Measurements from ENCODE around the gene SLC15A1.
A peak's percentile ranks its signal among the peaks of the same experiment; 100 is the strongest.

SLC15A1 gene

DNA sequence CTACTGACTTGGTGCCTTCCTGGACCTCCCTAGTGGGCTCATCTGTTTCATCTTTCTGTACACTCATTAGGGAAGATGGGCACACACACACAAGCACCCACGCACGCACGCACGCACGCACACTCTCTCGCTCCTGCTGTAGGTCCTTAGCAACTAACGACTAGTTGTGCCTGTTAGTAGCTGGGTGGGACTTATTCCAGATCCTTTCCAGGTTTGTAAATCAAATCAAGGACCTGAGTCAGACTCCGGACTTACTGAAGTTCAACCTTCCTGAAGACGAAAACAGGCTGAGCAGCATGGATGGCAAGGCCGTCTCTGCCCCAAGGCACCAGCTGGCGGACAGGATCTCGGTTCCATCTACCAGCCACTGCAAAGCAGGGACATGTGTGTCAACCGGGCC lies 76.2 kb downstream of the SLC15A1 start:
- TF ChIP-seq, protein P1, sequence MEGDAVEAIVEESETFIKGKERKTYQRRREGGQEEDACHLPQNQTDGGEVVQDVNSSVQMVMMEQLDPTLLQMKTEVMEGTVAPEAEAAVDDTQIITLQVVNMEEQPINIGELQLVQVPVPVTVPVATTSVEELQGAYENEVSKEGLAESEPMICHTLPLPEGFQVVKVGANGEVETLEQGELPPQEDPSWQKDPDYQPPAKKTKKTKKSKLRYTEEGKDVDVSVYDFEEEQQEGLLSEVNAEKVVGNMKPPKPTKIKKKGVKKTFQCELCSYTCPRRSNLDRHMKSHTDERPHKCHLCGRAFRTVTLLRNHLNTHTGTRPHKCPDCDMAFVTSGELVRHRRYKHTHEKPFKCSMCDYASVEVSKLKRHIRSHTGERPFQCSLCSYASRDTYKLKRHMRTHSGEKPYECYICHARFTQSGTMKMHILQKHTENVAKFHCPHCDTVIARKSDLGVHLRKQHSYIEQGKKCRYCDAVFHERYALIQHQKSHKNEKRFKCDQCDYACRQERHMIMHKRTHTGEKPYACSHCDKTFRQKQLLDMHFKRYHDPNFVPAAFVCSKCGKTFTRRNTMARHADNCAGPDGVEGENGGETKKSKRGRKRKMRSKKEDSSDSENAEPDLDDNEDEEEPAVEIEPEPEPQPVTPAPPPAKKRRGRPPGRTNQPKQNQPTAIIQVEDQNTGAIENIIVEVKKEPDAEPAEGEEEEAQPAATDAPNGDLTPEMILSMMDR (IDR thresholded peaks at IDR 0.05; ENCODE audit: control extremely low read depth, extremely low read depth, low read depth, missing control alignments) = no peak
- POLR2A ChIA-PET = no interaction called here
- DNase-seq (ENCODE audit: extremely low spot score) = no peak
- CTCF ChIA-PET = interaction anchor here (0.8 to 1.1 kb wide), 2 partner anchors 11 to 23 kb away, joined by 3 read pairs; no protein-coding TSS in a partner anchor

DNA sequence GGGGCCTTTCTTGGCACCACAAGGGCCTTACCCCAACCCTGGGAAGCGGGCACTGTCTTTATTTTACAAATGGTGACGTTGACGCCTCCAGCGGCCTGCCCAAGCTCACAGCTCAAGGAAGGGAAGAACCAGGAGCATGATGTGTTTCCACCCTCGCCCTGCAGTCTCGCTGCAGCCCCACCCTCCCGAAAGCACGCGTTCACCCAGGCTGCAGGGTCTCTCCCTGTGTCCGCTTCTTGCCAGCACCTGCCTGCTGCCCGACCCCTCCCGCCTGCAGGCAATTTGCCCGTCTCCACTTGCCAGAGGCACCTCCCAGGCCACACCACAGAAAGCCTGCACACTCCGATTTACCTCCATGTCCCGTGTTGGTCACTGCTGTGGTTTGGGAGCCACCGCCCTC lies 76.6 kb downstream of the SLC15A1 start:
- POLR2A ChIA-PET = no interaction called here
- CTCF ChIA-PET = no interaction called here
- TF ChIP-seq, protein P1 (IDR thresholded peaks at IDR 0.05; ENCODE audit: control extremely low read depth, extremely low read depth, low read depth, missing control alignments) = no peak
- no peak for DNase-seq (ENCODE audit: extremely low spot score)

GRCh38 chr13:98675066-98675465 lies 77.4 kb downstream of the SLC15A1 start:
- POLR2A ChIA-PET = no interaction called here
- DNase-seq (ENCODE audit: extremely low spot score) = no peak
- TF ChIP-seq, protein P1 (IDR thresholded peaks at IDR 0.05; ENCODE audit: control extremely low read depth, extremely low read depth, low read depth, missing control alignments) = no peak
- CTCF ChIA-PET = interaction anchor here (2.7 to 5.2 kb wide), 2 partner anchors 225 to 229 kb away, joined by 16 to 75 read pairs; no protein-coding TSS in a partner anchor

- TF ChIP-seq, protein P1 (IDR thresholded peaks at IDR 0.05; ENCODE audit: control extremely low read depth, extremely low read depth, low read depth, missing control alignments) = peak; percentile 75
- POLR2A ChIA-PET = no interaction called here
- CTCF ChIA-PET = interaction anchor here (0.7 to 5.2 kb wide), 26 partner anchors 8 to 817 kb away, joined by 3 to 75 read pairs (median 4); no protein-coding TSS in a partner anchor
- peak; percentile 81 for DNase-seq (ENCODE audit: extremely low spot score)
Observed at GRCh38 chr13:98672947-98673613, 79.4 kb downstream of the SLC15A1 start.

DNA sequence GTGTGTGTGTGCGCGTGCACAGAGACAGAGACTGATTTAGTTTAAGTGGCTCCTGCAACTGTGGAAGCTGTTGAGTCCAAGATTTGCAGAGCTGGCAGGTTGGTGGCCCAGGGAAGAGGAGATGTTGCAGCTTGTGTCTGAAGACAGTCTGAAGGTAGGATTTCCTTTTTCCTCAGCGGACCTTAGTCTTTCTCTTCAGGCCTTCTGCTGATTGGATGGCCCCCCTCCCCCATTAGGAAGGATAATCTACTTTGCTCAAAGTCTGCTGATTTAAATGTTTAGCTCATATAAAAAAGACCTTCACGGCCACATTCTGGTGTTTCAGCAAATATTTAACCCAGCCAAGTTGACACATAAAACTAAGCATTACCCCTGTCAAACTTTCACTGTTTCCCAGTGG lies 84.3 kb downstream of the SLC15A1 start:
- CTCF ChIA-PET = interaction anchor here (2.1 to 2.2 kb wide), 2 partner anchors 15 to 222 kb away, joined by 12 to 15 read pairs; no protein-coding TSS in a partner anchor
- POLR2A ChIA-PET = no interaction called here
- TF ChIP-seq, protein P1 (IDR thresholded peaks at IDR 0.05; ENCODE audit: control extremely low read depth, extremely low read depth, low read depth, missing control alignments) = no peak
- no peak for DNase-seq (ENCODE audit: extremely low spot score)

DNA sequence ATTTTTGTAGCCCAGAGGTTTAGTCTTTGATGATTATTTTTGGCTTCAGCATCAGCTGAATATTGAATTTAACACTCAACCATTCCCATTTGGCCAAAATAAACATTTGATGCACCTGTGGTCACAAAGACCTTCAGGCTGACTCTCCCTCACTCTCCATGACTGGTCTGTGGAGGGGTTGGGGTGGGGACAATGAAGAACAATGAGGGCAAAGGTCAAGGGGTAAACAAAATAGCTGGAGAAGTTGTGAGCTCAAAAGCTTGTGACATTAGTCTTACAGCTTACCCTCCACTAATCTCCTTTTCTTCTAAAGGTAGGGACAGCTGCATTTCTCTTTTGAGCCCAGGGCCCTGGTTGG lies 86.9 kb downstream of the SLC15A1 start:
- CTCF ChIA-PET = interaction anchor here (1.2 to 2.1 kb wide), 5 partner anchors 8 to 236 kb away, joined by 3 to 21 read pairs (median 4); no protein-coding TSS in a partner anchor
- POLR2A ChIA-PET = no interaction called here
- TF ChIP-seq, protein P1 (IDR thresholded peaks at IDR 0.05; ENCODE audit: control extremely low read depth, extremely low read depth, low read depth, missing control alignments) = no peak
- DNase-seq (ENCODE audit: extremely low spot score) = no peak
